Tibial artery (tissue), 4 donors: Measurements from ENCODE around the gene KCNG1.
"Not testable (repeated sequence)": the region's sequence is repeated elsewhere in the genome, so short reads cannot be mapped to it uniquely, and the experiment has no call there.

Experiments used
- DNase-seq, 2 donors: peaks; one replicate each; pipeline ENCODE4 v3.0.0-alpha.2; 2019
- H3K27ac ChIP-seq, 2 donors: fragments of 200-600 bp; sonication (generic) in 1 of 2; 1 replicate in 1 of 2; 2 replicates in 1 of 2; pipeline ENCODE4 v1.5.1; 2018 to 2019; ENCODE audit warnings: mild to moderate bottlenecking in 1 of 2
- H3K27me3 ChIP-seq, 2 donors: fragments of 200-600 bp; sonication (generic) in 1 of 2; one replicate each; pipeline versions ENCODE4 v1.5.1 to v1.6.0; 2016 to 2019
- H3K36me3 ChIP-seq, 3 donors: fragments of 200-600 bp; sonication (generic) in 2 of 3; one replicate each; pipeline ENCODE4 v1.5.1; 2016 to 2019; ENCODE audit warnings: mild to moderate bottlenecking in 2 of 3
- H3K4me1 ChIP-seq, 4 donors: fragments of 200-600 bp; sonication (generic) in 2 of 4; 1 replicate in 3 of 4; 2 replicates in 1 of 4; pipeline ENCODE4 v1.5.1; 2016 to 2019
- H3K4me3 ChIP-seq, 2 donors: fragments of 200-600 bp; sonication (generic) in 1 of 2; 1 replicate in 1 of 2; 2 replicates in 1 of 2; pipeline ENCODE4 v1.5.1; 2018 to 2019; ENCODE audit warnings: mild to moderate bottlenecking in 2 of 2
- H3K9me3 ChIP-seq, 3 donors: fragments of 200-600 bp; sonication (generic) in 1 of 3; one replicate each; pipeline ENCODE4 v1.5.1; 2016 to 2019
- CTCF ChIP-seq, 2 experiments: fragments of 200-600 bp in 1 of 2; fragments of 450-650 bp in 1 of 2; IDR thresholded peaks; one replicate each; pipeline ENCODE4 v1.5.1; 2017 to 2019; ENCODE audit warnings: antibody characterized with exemption in 2 of 2, mild to moderate bottlenecking in 1 of 2, moderate library complexity in 1 of 2
- intact Hi-C: fragments of 100-400 bp; cut with DNase I; formaldehyde crosslinking; loops from one replicate; pipeline ENCODE4 v1.15.0; 2023; ENCODE audit warnings: low total_unique reads

The KCNG1 gene

GRCh38 chr20:50980851-50981713, 41.8 kb downstream of the KCNG1 start:
- no peaks in the 10 kb centered on the region for H3K4me1 ChIP-seq
- no peak for DNase-seq
- intact Hi-C loops, result loop anchor here (10.0 kb wide), 1 partner anchor 614 kb away; no protein-coding TSS in a partner anchor
- peaks cover 0 to 43% of the 10 kb centered on the region in 2 donors for H3K27me3 ChIP-seq
- peak; percentile 64 to 74 for TF ChIP-seq CTCF (IDR thresholded peaks at IDR 0.05)
- no peak overlapping the region for H3K27ac ChIP-seq
- H3K36me3 ChIP-seq, result no peaks in the 10 kb centered on the region
- no peaks in the 10 kb centered on the region for H3K9me3 ChIP-seq
- no peak overlapping the region for H3K4me3 ChIP-seq

- Histone ChIP-seq H3K4me1 (no peaks in the 10 kb centered on the region), H3K4me3 (no peak overlapping the region), H3K9me3 (no peaks in the 10 kb centered on the region), H3K27me3 (peaks cover 0 to 36% of the 10 kb centered on the region in 2 donors), H3K27ac (no peak overlapping the region), H3K36me3 (no peaks in the 10 kb centered on the region)
- DNase-seq, result no peak
- no peak for TF ChIP-seq CTCF (IDR thresholded peaks at IDR 0.05)
- intact Hi-C loops, result loop anchor here (10.0 kb wide), 1 partner anchor 615 kb away; no protein-coding TSS in a partner anchor
Measured at GRCh38 chr20:50980071-50980681, 42.7 kb downstream of the KCNG1 start.

- H3K27ac ChIP-seq, H3K4me3 ChIP-seq, H3K36me3 ChIP-seq, H3K9me3 ChIP-seq, H3K4me1 ChIP-seq, intact Hi-C loops, DNase-seq: not testable (repeated sequence)
- peaks cover 0 to 28% of the 10 kb centered on the region in 2 donors for H3K27me3 ChIP-seq
Measured at GRCh38 chr20:50978533-50978932, 44.4 kb downstream of the KCNG1 start.

GRCh38 chr20:50977066-50978021, 45.6 kb downstream of the KCNG1 start:
- Histone ChIP-seq H3K36me3 (no peaks in the 10 kb centered on the region), H3K4me3 (no peak overlapping the region), H3K4me1 (no peaks in the 10 kb centered on the region), H3K27ac (no peak overlapping the region), H3K9me3 (no peaks in the 10 kb centered on the region), H3K27me3 (peaks cover 0 to 28% of the 10 kb centered on the region in 2 donors)
- TF ChIP-seq CTCF (IDR thresholded peaks at IDR 0.05), result no peak
- intact Hi-C loops, result no loop called here
- no peak for DNase-seq

DNA sequence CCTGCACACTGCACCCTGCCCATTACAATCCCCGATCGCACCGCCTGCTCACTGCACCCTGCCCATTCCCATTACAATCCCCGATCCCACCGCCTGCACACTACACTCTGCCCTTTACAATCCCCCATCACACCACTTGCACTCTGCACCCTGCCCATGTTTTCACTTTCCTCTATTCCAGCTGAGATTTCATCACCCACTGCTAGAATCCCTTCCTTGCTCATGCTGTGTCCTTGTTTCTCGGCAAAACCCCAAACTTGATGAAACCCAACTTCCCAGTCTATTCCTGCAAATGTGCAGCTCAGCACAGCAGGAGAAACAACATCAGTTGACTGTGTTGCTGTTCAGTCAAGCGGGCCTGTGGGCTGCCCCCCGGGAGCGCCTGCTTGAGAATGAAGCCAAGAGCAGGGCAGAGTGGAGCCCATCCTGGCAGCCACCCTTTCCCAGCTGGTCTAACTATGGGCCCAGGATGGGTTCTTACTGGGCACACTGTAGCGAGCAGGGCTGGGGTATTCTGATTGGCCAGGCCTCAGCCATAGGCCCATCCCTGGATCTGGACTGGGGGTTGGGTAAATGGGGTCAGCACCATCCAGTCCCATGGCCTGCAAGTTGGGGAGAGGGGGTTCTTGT, 47.1 kb downstream of the KCNG1 start:
- H3K4me1 ChIP-seq, result no peaks in the 10 kb centered on the region
- H3K27ac ChIP-seq, result no peak overlapping the region
- no peak for TF ChIP-seq CTCF (IDR thresholded peaks at IDR 0.05)
- H3K36me3 ChIP-seq, result no peaks in the 10 kb centered on the region
- intact Hi-C loops, result no loop called here
- no peaks in the 10 kb centered on the region for H3K9me3 ChIP-seq
- no peak overlapping the region for H3K4me3 ChIP-seq
- peaks cover 0 to 17% of the 10 kb centered on the region in 2 donors for H3K27me3 ChIP-seq
- DNase-seq, result no peak
